K562 (cell line): ENCODE data around the gene PRICKLE3. TPM values are rescaled to one million over a fixed set of nuclear protein-coding genes. Genes with fewer than 3 reads are reported as not detected.
A peak's percentile ranks its signal among the peaks of the same experiment; 100 is the strongest.

Experiments used
- ATAC-seq: fragments of 200-7000 bp; cut with Tn5 transposase; 3 replicates; pipeline ENCODE4 v1.9.1; 2020; ENCODE audit warnings: moderate library complexity
- BruUV-seq: library from RNA; stranded (reverse); fragments of 400-500 nt; replicated peaks from 2 replicates; lab custom pipeline; 2021; lab: Mats Ljungman, UMichigan
- CTCF ChIA-PET: fragments of 300-600 bp; formaldehyde crosslinking; extraction: SDS; loops from one replicate; lab custom pipeline; 2021; ENCODE audit warnings: low intra/inter-chr PET ratio; lab: Yijun Ruan, JAX
- POLR2A ChIA-PET: fragments of 300-600, 350-650 bp; sonication (Branson Sonifier 250); formaldehyde crosslinking; extraction: SDS; loops from one replicate; lab custom pipeline; 2021; ENCODE audit warnings: antibody characterized with exemption, inconsistent platforms; lab: Yijun Ruan, JAX
- DNase-seq, 4 experiments: peaks; one replicate each; pipeline versions ENCODE4 v3.0.0 to v3.0.0-alpha.2; 2011 to 2018; ENCODE audit warnings: low spot score in 3 of 4, mixed read lengths in 3 of 4; ENCODE audit errors: extremely low read depth in 1 of 4
- FAIRE-seq: peaks from 2 replicates; lab custom pipeline; 2011; peaks lifted over from hg19 to GRCh38; lab: Jason Lieb, UNC
- H2AFZ ChIP-seq: 2 replicates; pipeline ENCODE4 v1.6.0; 2011; ENCODE audit warnings: low read depth, low read length, control low read depth, inconsistent platforms
- H3K27ac ChIP-seq: fragments of 200-600 bp; 3 replicates; pipeline ENCODE4 v1.8.0; 2011; ENCODE audit warnings: low read depth, mild to moderate bottlenecking, control low read depth, inconsistent platforms, low read length, moderate library complexity, mixed read lengths; ENCODE audit errors: extremely low read depth
- H3K27me3 ChIP-seq, 2 experiments: fragments of 300-600 bp in 1 of 2; 2 replicates in 1 of 2; 3 replicates in 1 of 2; pipeline versions ENCODE4 v1.6.0 to v1.8.0; 2011; ENCODE audit warnings: inconsistent platforms in 2 of 2, low read length in 2 of 2, mild to moderate bottlenecking in 1 of 2, mixed read lengths in 1 of 2, moderate library complexity in 1 of 2; ENCODE audit not compliant: control insufficient read depth in 2 of 2, insufficient read depth in 2 of 2
- H3K36me3 ChIP-seq: fragments of 300-600 bp; 3 replicates; pipeline ENCODE4 v1.8.0; 2011; ENCODE audit warnings: mild to moderate bottlenecking, low read length, inconsistent platforms; ENCODE audit not compliant: control insufficient read depth, insufficient read depth
- H3K4me1 ChIP-seq, 2 experiments: fragments of 200-600 bp in 1 of 2; replicated peaks in 1 of 2; 2 replicates in 1 of 2; 3 replicates in 1 of 2; pipeline versions ENCODE4 v1.5.1 to v1.8.0; 2011; ENCODE audit warnings: inconsistent platforms in 2 of 2, low read length in 2 of 2, mild to moderate bottlenecking in 1 of 2, mixed read lengths in 1 of 2, moderate library complexity in 1 of 2; ENCODE audit not compliant: control insufficient read depth in 2 of 2, insufficient read depth in 2 of 2
- H3K4me2 ChIP-seq: 2 replicates; pipeline ENCODE4 v1.6.1; 2011; ENCODE audit warnings: low read length, control low read depth, inconsistent platforms, mixed read lengths; ENCODE audit not compliant: insufficient read depth
- H3K4me3 ChIP-seq: fragments of 200-600 bp; sonication (generic), shearing (Covaris generic); 2 replicates; pipeline ENCODE4 v1.5.1; 2016; ENCODE audit warnings: control low read depth, inconsistent platforms
- H3K79me2 ChIP-seq: fragments of 200-600 bp; 3 replicates; pipeline ENCODE4 v1.8.0; 2011; ENCODE audit warnings: low read length, inconsistent platforms; ENCODE audit not compliant: control insufficient read depth, insufficient read depth
- H3K9ac ChIP-seq, 2 experiments: 2 replicates each; pipeline versions ENCODE4 v1.6.0 to v1.6.1; 2011; ENCODE audit warnings: low read depth in 2 of 2, low read length in 2 of 2, control low read depth in 1 of 2, inconsistent platforms in 1 of 2, mild to moderate bottlenecking in 1 of 2, mixed read lengths in 1 of 2; ENCODE audit not compliant: insufficient read depth in 1 of 2
- H3K9me1 ChIP-seq: one replicate; pipeline ENCODE4 v1.6.0; 2011; ENCODE audit warnings: inconsistent platforms, mild to moderate bottlenecking, low read length, moderate library complexity; ENCODE audit not compliant: control insufficient read depth, insufficient read depth
- H3K9me3 ChIP-seq: replicated peaks from 2 replicates; pipeline ENCODE4 v1.5.1; 2011; ENCODE audit warnings: low read depth, low read length, inconsistent platforms; ENCODE audit not compliant: control insufficient read depth, insufficient read depth
- H4K20me1 ChIP-seq: replicated peaks from 2 replicates; pipeline ENCODE4 v1.6.1; 2011; ENCODE audit warnings: low read length, inconsistent platforms, mixed read lengths; ENCODE audit not compliant: control insufficient read depth, insufficient read depth
- CC2D1A ChIP-seq: fragments of 450-650 bp; IDR thresholded peaks from 2 replicates; pipeline ENCODE4 v1.6.1; 2017; ENCODE audit warnings: mild to moderate bottlenecking
- CTCF ChIP-seq, 3 experiments: IDR thresholded peaks in 2 of 3; conservative IDR thresholded peaks in 1 of 3; 2 replicates each; pipeline ENCODE4 v1.5.1; 2011 to 2012; ENCODE audit warnings: low read length in 3 of 3, mild to moderate bottlenecking in 3 of 3, control low read depth in 2 of 3, improper control_type of control experiment in 1 of 3, inconsistent platforms in 1 of 3, low read depth in 1 of 3, mixed read lengths in 1 of 3, moderate library complexity in 1 of 3; ENCODE audit not compliant: insufficient read depth in 2 of 3
- CUX1 ChIP-seq: fragments of 200-800 bp; sonication (Bioruptor generic); IDR thresholded peaks from 2 replicates; pipeline ENCODE4 v1.6.1; 2016; ENCODE audit warnings: missing genetic modification characterization, missing compliant biosample characterization
- EGR1 ChIP-seq: fragments of 450-650 bp; conservative IDR thresholded peaks from 2 replicates; pipeline ENCODE4 v1.6.1; 2017; ENCODE audit warnings: mild to moderate bottlenecking
- ILK ChIP-seq: fragments of 450-650 bp; IDR thresholded peaks from 2 replicates; pipeline ENCODE4 v1.6.1; 2016; ENCODE audit warnings: missing genetic modification characterization, low read depth, mild to moderate bottlenecking, missing compliant biosample characterization, moderate library complexity, borderline replicate concordance
- RAD21 ChIP-seq, 2 experiments: fragments of 250-450 bp in 1 of 2; fragments of 450-650 bp in 1 of 2; sonication (Bioruptor Pico) in 1 of 2; formaldehyde crosslinking in 1 of 2; IDR thresholded peaks in 1 of 2; conservative IDR thresholded peaks in 1 of 2; 2 replicates each; pipeline versions ENCODE4 v1.4.0 to v1.8.0; 2020 to 2022; ENCODE audit warnings: mild to moderate bottlenecking in 2 of 2, moderate library complexity in 1 of 2
- SMC3 ChIP-seq: conservative IDR thresholded peaks from 2 replicates; pipeline ENCODE4 v1.6.1; 2011; ENCODE audit warnings: low read depth, low read length, improper control_type of control experiment; ENCODE audit not compliant: insufficient read depth
- ZNF449 ChIP-seq: fragments of 250-450 bp; sonication (Bioruptor Pico); IDR thresholded peaks from 2 replicates; pipeline ENCODE4 v1.8.0; 2022; ENCODE audit warnings: moderate library complexity, mild to moderate bottlenecking, inconsistent platforms
- WGBS: fragments of 100-300 bp; shearing (Covaris generic); methylation state at CpG from one replicate; pipeline ENCODE4 v1.1.6; 2016; ENCODE audit warnings: low coverage, mixed read lengths; ENCODE audit not compliant: insufficient coverage; ENCODE audit errors: missing lambda C conversion rate; 5-methylcytosine and 5-hydroxymethylcytosine counted together
- in situ Hi-C: fragments of 300-500 bp; cut with MboI; formaldehyde crosslinking; loops from 4 replicates; pipeline ENCODE4 v1.15.0; 2018; ENCODE audit warnings: inconsistent platforms, mixed read lengths
- intact Hi-C: fragments of 100-400 bp; cut with micrococcal nuclease; formaldehyde crosslinking; loops from 2 replicates; pipeline ENCODE4 v1.14.2; 2022
- polyA plus RNA-seq, 8 experiments: library from polyadenylated mRNA; depleted of rRNA in 4 of 8; stranded (reverse) in 5 of 8; unstranded in 3 of 8; fragments of >200 nt; fragmentation: Nextera tagmentation in 2 of 8; fragmentation: Illumina TruSeq in 1 of 8; extraction: Ambion mirVana in 2 of 8; extraction: Trizol in 1 of 8; gene quantifications; 2 replicates each; pipeline versions ENCODE4 v1.2.1 to v1.2.3, GENCODE V29; 2011 to 2014; ENCODE audit warnings: inconsistent platforms in 1 of 8, missing spikeins in 1 of 8
- total RNA-seq, 7 experiments: library from RNA; depleted of rRNA in 6 of 7; stranded (reverse); fragments of >200 nt in 6 of 7; fragmentation: Illumina TruSeq in 2 of 7; extraction: Trizol in 2 of 7; gene quantifications; 2 replicates each; pipeline versions ENCODE4 v1.2.1 to v1.2.3, GENCODE V29; 2011 to 2021; ENCODE audit warnings: low replicate concordance in 1 of 7

Gene PRICKLE3
- total and polyA plus RNA-seq, 9 of the 15 experiments (the other 6 are each of a cell fraction or from before 2014, with no cell fraction given) = 1.1 to 44.3 (median 14.0) TPM

GRCh38 chrX:49193542-49193964 is 7.4 kb upstream of the PRICKLE3 start:
- in situ Hi-C loops = no loop called here
- H3K9me3 ChIP-seq = no peaks in the 10 kb centered on the region
- 67% methylated on average over 2 of the region's 2 CpGs for WGBS
- POLR2A ChIA-PET = no interaction called here
- peak overlapping the region; percentile 63 for H3K27ac ChIP-seq
- H3K27me3 ChIP-seq = no peaks in the 10 kb centered on the region
- no peaks in the 10 kb centered on the region for H3K9me1 ChIP-seq
- H3K4me2 ChIP-seq = peak overlapping the region; percentile 55
- peak in 1 of 4 experiments; percentile 37 for DNase-seq
- no peaks in the 10 kb centered on the region for H4K20me1 ChIP-seq
- peak in 2 of 3 experiments; percentile 27 to 31; a peak in 2 of 6 replicates for TF ChIP-seq CTCF (IDR thresholded peaks at IDR 0.05 in 2 of 3, conservative IDR thresholded peaks at IDR 0.05 in 1 of 3; ENCODE audit: insufficient read depth in 2 of 3, low read depth in 1 of 3, low read length in 3 of 3)
- no peak for TF ChIP-seq ZNF449 (CRISPR knock-in tag)
- TF ChIP-seq EGR1 = peak; percentile 43
- no peak for TF ChIP-seq ILK (tag)
- TF ChIP-seq RAD21 (CRISPR knock-in tag; conservative IDR thresholded peaks at IDR 0.05 in 1 of 2, IDR thresholded peaks at IDR 0.05 in 1 of 2) = peak in 1 of 2 experiments; percentile 59; a peak in 2 of 4 replicates
- no peak for TF ChIP-seq CUX1 (CRISPR knock-in tag)
- TF ChIP-seq CC2D1A = no peak
- no peak for TF ChIP-seq SMC3
- TF ChIP-seq, all 486 proteins: peak for 3
- Histone ChIP-seq H3K79me2 (peaks cover 18% of the 10 kb centered on the region; the same call in 2 of the 3 replicates), H3K36me3 (no peaks in the 10 kb centered on the region), H3K9ac (peak overlapping the region; percentile 23 to 84; a peak in 3 of 4 replicates), H3K4me1 (peaks cover 27 to 38% of the 10 kb centered on the region in 2 experiments; a peak in 4 of 5 replicates), H3K4me3 (no peak overlapping the region), H2AFZ (peak overlapping the region; percentile 76)
- intact Hi-C loops = loop anchor here (5.0 kb wide), 1 partner anchor 46 kb away; no protein-coding TSS in a partner anchor
- ATAC-seq (no peak), FAIRE-seq (peak; percentile 65)
- no TSS peak for BruUV-seq
- CTCF ChIA-PET = no interaction called here
